HG02623 (cell line): Measurements from ENCODE around the gene PRICKLE2.

Source experiments
- ATAC-seq: cut with Tn5 transposase; IDR thresholded peaks from one replicate; pipeline ENCODE4 v1.9.1; 2021; ENCODE audit warnings: moderate library complexity; ENCODE audit not compliant: unreplicated experiment

Gene PRICKLE2

GRCh38 chr3:64251019-64251418 lies 25.8 kb upstream of the PRICKLE2 start:
- no peak for ATAC-seq

- no peak for ATAC-seq
These were observed 22.9 kb upstream of the PRICKLE2 start for GRCh38 chr3:64247991-64248646.

- no peak for ATAC-seq
These were observed 19.0 kb upstream of the PRICKLE2 start for GRCh38 chr3:64244011-64244942.

GRCh38 chr3:64242435-64242834 lies 17.2 kb upstream of the PRICKLE2 start:
- no peak for ATAC-seq

GRCh38 chr3:64240959-64241358 lies 15.7 kb upstream of the PRICKLE2 start:
- ATAC-seq, result no peak

GRCh38 chr3:64240396-64240795 lies 15.1 kb upstream of the PRICKLE2 start:
- no peak for ATAC-seq

- ATAC-seq, result no peak
These were observed 14.6 kb upstream of the PRICKLE2 start for GRCh38 chr3:64239841-64240240.

- no peak for ATAC-seq
These were observed 13.9 kb upstream of the PRICKLE2 start for GRCh38 chr3:64238971-64239667.

- no peak for ATAC-seq
These were observed 11.8 kb upstream of the PRICKLE2 start for GRCh38 chr3:64237083-64237482.

GRCh38 chr3:64235605-64236004 lies 10.3 kb upstream of the PRICKLE2 start:
- ATAC-seq, result no peak

GRCh38 chr3:64234571-64234970 lies 9.3 kb upstream of the PRICKLE2 start:
- no peak for ATAC-seq

GRCh38 chr3:64232821-64233220 lies 7.6 kb upstream of the PRICKLE2 start:
- ATAC-seq, result no peak

GRCh38 chr3:64229903-64230302 lies 4.6 kb upstream of the PRICKLE2 start:
- no peak for ATAC-seq

GRCh38 chr3:64228110-64228509 lies 2.8 kb upstream of the PRICKLE2 start:
- ATAC-seq, result no peak

GRCh38 chr3:64226730-64227129 lies 1.5 kb upstream of the PRICKLE2 start:
- ATAC-seq, result no peak

GRCh38 chr3:64225695-64226499 lies 631 bp upstream of the PRICKLE2 start:
- ATAC-seq, result no peak

GRCh38 chr3:64223791-64224745 lies 1.2 kb downstream of the PRICKLE2 start:
- ATAC-seq, result no peak

GRCh38 chr3:64222501-64223111 lies 2.7 kb downstream of the PRICKLE2 start:
- ATAC-seq, result no peak

GRCh38 chr3:64221571-64222257 lies 3.6 kb downstream of the PRICKLE2 start:
- no peak for ATAC-seq
